Right atrium auricular region (tissue), 2 donors: ENCODE results near the gene AEBP2. TPM values are rescaled to one million over a fixed set of nuclear protein-coding genes. Genes with fewer than 3 reads are reported as not detected.
A peak's percentile ranks its signal among the peaks of the same experiment; 100 is the strongest.

Source experiments
- DNase-seq: peaks from one replicate; pipeline ENCODE4 v3.0.0-alpha.2; 2019; ENCODE audit warnings: low spot score
- H3K27ac ChIP-seq, 2 donors: fragments of 200-600 bp; sonication (generic); 1 replicate in 1 of 2; 2 replicates in 1 of 2; pipeline ENCODE4 v1.5.1; 2016 to 2019
- H3K27me3 ChIP-seq, 2 donors: fragments of 200-600 bp; sonication (generic); one replicate each; pipeline versions ENCODE4 v1.5.1 to v1.6.0; 2017 to 2019
- H3K36me3 ChIP-seq: fragments of 200-600 bp; sonication (generic); one replicate; pipeline ENCODE4 v1.5.1; 2016
- H3K4me1 ChIP-seq, 2 donors: fragments of 200-600 bp; sonication (generic); one replicate each; pipeline versions ENCODE4 v1.5.1 to v1.6.0; 2017 to 2019
- H3K4me3 ChIP-seq, 2 donors: fragments of 200-600 bp; sonication (generic); 1 replicate in 1 of 2; 2 replicates in 1 of 2; pipeline ENCODE4 v1.5.1; 2017 to 2019; ENCODE audit warnings: mild to moderate bottlenecking in 1 of 2, moderate library complexity in 1 of 2
- H3K9me3 ChIP-seq, 2 donors: fragments of 200-600 bp; sonication (generic); one replicate each; pipeline ENCODE4 v1.5.1; 2019
- total RNA-seq, 2 donors: library from RNA; depleted of rRNA; stranded (reverse); fragments of >200 nt; gene quantifications; one replicate each; pipeline ENCODE4 v1.1.0, GENCODE V29; 2016
- TF ChIP-seq, protein P1 (sequence below), 2 donors: fragments of 200-600 bp; sonication (generic); IDR thresholded peaks; one replicate each; pipeline ENCODE4 v1.5.1; 2019; ENCODE audit warnings: antibody characterized with exemption in 2 of 2

The AEBP2 gene
- total RNA-seq, 2 donors from 2014 or later: 14.2 to 15.4 TPM

DNA sequence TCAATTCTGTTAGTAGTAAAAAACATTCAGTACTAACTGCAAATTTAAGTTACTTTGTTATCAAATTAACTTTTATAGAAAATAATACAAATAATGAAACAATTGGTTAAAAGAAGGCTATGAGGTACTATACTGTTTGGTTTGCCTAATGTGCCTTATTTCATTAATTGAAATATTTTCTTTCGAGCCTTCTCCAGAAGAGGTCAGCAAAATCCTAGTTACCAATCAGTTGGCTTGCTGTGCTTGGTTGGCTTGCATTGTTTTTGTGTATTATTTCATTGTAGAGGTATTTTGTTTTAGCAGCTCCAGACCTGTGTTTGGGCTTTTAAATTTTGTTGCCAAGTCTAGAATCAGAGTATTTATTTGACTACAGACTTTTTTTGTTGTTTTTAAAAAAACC lies 68.5 kb downstream of the AEBP2 start:
- TF ChIP-seq, protein P1, sequence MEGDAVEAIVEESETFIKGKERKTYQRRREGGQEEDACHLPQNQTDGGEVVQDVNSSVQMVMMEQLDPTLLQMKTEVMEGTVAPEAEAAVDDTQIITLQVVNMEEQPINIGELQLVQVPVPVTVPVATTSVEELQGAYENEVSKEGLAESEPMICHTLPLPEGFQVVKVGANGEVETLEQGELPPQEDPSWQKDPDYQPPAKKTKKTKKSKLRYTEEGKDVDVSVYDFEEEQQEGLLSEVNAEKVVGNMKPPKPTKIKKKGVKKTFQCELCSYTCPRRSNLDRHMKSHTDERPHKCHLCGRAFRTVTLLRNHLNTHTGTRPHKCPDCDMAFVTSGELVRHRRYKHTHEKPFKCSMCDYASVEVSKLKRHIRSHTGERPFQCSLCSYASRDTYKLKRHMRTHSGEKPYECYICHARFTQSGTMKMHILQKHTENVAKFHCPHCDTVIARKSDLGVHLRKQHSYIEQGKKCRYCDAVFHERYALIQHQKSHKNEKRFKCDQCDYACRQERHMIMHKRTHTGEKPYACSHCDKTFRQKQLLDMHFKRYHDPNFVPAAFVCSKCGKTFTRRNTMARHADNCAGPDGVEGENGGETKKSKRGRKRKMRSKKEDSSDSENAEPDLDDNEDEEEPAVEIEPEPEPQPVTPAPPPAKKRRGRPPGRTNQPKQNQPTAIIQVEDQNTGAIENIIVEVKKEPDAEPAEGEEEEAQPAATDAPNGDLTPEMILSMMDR (IDR thresholded peaks at IDR 0.05): peak in 1 of 2 donors; percentile 63
- no peak overlapping the region for H3K27ac ChIP-seq
- no peak overlapping the region for H3K4me3 ChIP-seq
- H3K4me1 ChIP-seq: peaks cover 0 to 22% of the 10 kb centered on the region in 2 donors
- peaks cover 11% of the 10 kb centered on the region for H3K36me3 ChIP-seq
- DNase-seq: no peak
- no peaks in the 10 kb centered on the region for H3K9me3 ChIP-seq
- no peaks in the 10 kb centered on the region for H3K27me3 ChIP-seq

DNA sequence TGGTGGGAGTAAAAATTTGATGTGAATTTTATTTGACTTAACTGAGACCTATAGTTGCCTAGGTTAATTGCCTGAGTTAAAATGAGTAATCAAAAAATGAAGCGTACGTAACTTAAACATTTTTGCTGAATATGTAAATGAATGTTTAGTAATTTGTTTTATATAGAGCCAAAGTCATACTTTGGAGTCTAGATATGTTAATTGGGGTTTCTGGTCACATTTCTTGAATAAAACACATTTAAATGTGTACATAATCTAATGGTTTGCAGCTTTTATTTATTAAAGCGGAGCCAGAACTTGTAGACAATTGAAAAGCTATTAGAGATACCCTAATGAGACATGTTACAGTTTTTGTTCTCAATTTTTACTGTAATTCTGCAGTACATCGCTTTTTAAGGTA lies 71.2 kb downstream of the AEBP2 start:
- no peak overlapping the region for H3K27ac ChIP-seq
- peaks cover 18% of the 10 kb centered on the region for H3K36me3 ChIP-seq
- H3K9me3 ChIP-seq: no peaks in the 10 kb centered on the region
- TF ChIP-seq, protein P1 (IDR thresholded peaks at IDR 0.05): no peak
- no peaks in the 10 kb centered on the region for H3K27me3 ChIP-seq
- no peak for DNase-seq
- H3K4me1 ChIP-seq: peaks cover 0 to 22% of the 10 kb centered on the region in 2 donors
- no peak overlapping the region for H3K4me3 ChIP-seq

DNA sequence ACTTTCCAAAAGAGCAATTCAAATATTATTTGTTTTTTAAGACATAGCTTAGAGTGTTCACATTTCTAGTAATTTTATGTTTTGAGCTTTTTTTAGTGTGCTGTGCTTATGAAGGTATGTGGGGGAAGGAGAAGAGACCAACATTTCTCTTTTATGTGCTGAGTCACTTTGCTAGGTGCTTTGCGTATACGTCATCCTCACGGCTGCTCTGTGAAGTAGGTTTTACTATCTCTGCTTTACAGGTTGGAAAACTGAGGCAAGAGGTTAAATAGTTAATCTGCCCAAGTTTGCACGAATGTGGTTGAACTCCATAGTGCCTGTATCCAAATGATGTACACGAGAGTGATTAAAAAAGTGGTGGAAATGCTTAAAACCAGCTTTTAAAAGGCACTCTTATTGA lies 75.9 kb downstream of the AEBP2 start:
- no peak overlapping the region for H3K4me3 ChIP-seq
- no peak overlapping the region for H3K27ac ChIP-seq
- H3K36me3 ChIP-seq: peaks cover 26% of the 10 kb centered on the region
- TF ChIP-seq, protein P1 (IDR thresholded peaks at IDR 0.05): no peak
- H3K27me3 ChIP-seq: no peaks in the 10 kb centered on the region
- no peaks in the 10 kb centered on the region for H3K4me1 ChIP-seq
- DNase-seq: no peak
- no peaks in the 10 kb centered on the region for H3K9me3 ChIP-seq

DNA sequence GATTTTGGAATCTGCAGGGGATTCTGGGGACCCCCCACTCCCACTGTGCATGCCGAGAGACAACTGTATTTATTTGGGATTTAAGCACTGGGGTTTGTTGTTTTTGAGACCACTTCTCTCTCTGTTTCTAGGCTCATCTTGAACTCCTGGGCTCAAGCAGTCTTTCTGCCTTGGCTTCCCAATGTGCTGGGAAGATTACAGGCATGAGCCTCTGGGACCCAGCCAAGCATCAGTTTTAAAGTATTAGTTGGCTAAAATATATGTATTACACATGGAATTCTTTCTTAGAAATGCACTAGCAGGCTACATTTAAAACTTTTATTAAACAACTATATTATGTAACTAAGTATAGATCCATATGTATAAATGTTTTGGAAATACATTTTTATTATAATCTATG lies 78.3 kb downstream of the AEBP2 start:
- Histone ChIP-seq H3K9me3 (no peaks in the 10 kb centered on the region), H3K27ac (no peak overlapping the region), H3K4me3 (no peak overlapping the region), H3K27me3 (no peaks in the 10 kb centered on the region), H3K4me1 (no peaks in the 10 kb centered on the region), H3K36me3 (peaks cover 17% of the 10 kb centered on the region)
- TF ChIP-seq, protein P1 (IDR thresholded peaks at IDR 0.05): no peak
- no peak for DNase-seq

DNA sequence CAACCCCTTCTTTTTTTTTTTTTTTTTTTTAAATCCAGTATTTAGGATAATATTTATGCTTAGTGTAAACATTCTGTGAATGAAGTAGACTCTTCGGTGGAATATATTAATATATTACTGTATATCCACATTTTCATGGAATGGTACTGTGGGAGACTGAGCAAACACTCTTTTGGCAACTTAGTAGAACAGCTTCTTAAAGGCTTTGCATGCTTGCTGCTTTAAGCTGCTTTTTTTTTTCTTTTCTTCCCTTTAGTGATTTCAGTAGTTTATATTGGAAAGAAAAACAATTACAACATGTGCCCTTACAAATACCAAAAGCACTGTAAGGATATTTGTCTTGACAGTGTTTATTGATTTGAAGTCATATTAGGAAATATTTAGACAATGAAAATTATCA lies 78.9 kb downstream of the AEBP2 start:
- H3K27ac ChIP-seq: no peak overlapping the region
- no peak for DNase-seq
- H3K4me1 ChIP-seq: no peaks in the 10 kb centered on the region
- peaks cover 11% of the 10 kb centered on the region for H3K36me3 ChIP-seq
- TF ChIP-seq, protein P1 (IDR thresholded peaks at IDR 0.05): no peak
- no peaks in the 10 kb centered on the region for H3K9me3 ChIP-seq
- no peak overlapping the region for H3K4me3 ChIP-seq
- no peaks in the 10 kb centered on the region for H3K27me3 ChIP-seq

DNA sequence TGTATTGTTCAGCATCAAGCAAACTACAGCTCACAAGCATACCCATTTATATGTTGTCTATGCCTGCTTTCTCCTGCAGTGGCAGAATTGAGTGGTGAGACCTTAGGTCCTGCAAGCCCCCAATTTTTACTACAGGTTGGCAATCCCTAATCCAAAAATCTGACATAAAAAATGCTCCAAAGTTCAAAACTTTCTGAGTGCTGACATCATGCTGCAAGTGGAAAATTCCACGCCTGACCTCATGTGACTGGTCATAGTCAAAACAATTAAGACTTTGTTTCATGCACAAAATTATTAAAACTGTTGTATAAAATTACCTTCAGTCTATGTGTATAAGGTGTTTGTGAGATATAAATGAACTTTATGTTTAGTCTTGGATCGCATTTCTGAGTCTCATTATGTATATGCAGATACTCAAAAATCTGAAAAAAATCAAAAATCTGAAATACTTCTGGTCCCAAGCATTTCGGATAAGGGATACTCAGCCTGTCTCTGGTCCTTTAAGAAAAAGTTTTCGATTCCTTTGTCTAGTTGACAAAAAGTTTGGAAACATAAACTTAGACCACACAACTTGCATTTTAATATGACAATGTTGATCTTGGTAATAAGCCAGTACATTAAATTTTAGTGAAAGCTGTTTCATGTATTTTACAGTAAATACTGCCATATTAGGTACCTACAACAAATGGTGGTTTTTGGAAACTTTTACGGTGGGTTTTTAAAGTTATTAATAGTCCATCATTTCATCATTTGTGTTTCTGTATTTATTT lies 81.5 kb downstream of the AEBP2 start:
- Histone ChIP-seq H3K27ac (no peak overlapping the region), H3K9me3 (no peaks in the 10 kb centered on the region), H3K4me1 (no peaks in the 10 kb centered on the region), H3K36me3 (peaks cover 4% of the 10 kb centered on the region), H3K27me3 (no peaks in the 10 kb centered on the region), H3K4me3 (no peak overlapping the region)
- DNase-seq: no peak
- TF ChIP-seq, protein P1 (IDR thresholded peaks at IDR 0.05): no peak
